ENCODE results near the gene NEAT1.

Gene NEAT1

GRCh38 chr11:65452806-65453490 is 30.4 kb downstream of the NEAT1 start:
- H4K20me1 ChIP-seq (ENCODE audit: insufficient read depth) = no peaks in the 10 kb centered on the region
- no peaks in the 10 kb centered on the region for H3K79me2 ChIP-seq (ENCODE audit: insufficient read depth, low read depth)
- no peak overlapping the region for H3K4me2 ChIP-seq
- no peak overlapping the region for H2AFZ ChIP-seq (ENCODE audit: low read depth)
- no peak overlapping the region for H3K9ac ChIP-seq
- H3K27ac ChIP-seq = no peak overlapping the region
- no peak for TF ChIP-seq CTCF (conservative IDR thresholded peaks at IDR 0.05; ENCODE audit: low read depth, low read length)
- no peak overlapping the region for H3K4me3 ChIP-seq (IDR thresholded peaks at IDR 0.05; ENCODE audit: insufficient read depth, low read depth, low read length)
- no peaks in the 10 kb centered on the region for H3K27me3 ChIP-seq (ENCODE audit: insufficient read depth, low read depth)
- no peaks in the 10 kb centered on the region for H3K36me3 ChIP-seq (ENCODE audit: insufficient read depth)
- peaks cover 11% of the 10 kb centered on the region for H3K4me1 ChIP-seq (ENCODE audit: low read depth, poor library complexity, severe bottlenecking)

GRCh38 chr11:65454311-65454695 is 31.7 kb downstream of the NEAT1 start:
- Histone ChIP-seq H3K4me1 (ENCODE audit: low read depth, poor library complexity, severe bottlenecking) (no peaks in the 10 kb centered on the region), H3K27me3 (ENCODE audit: insufficient read depth, low read depth) (no peaks in the 10 kb centered on the region), H3K4me2 (peak overlapping the region; percentile 90), H3K36me3 (ENCODE audit: insufficient read depth) (no peaks in the 10 kb centered on the region), H3K9ac (0 out of 2 replicates have a peak overlapping the region, but pooled peaks have one; percentile 43), H2AFZ (ENCODE audit: low read depth) (peak overlapping the region; percentile 89; the same call in 1 of the 2 replicates), H4K20me1 (ENCODE audit: insufficient read depth) (no peaks in the 10 kb centered on the region), H3K4me3 (IDR thresholded peaks at IDR 0.05; ENCODE audit: insufficient read depth, low read depth, low read length) (no peak overlapping the region), H3K27ac (no peak overlapping the region), H3K79me2 (ENCODE audit: insufficient read depth, low read depth) (no peaks in the 10 kb centered on the region)
- TF ChIP-seq CTCF (conservative IDR thresholded peaks at IDR 0.05; ENCODE audit: low read depth, low read length) = no peak

- Histone ChIP-seq H3K36me3 (ENCODE audit: insufficient read depth) (no peaks in the 10 kb centered on the region), H3K27ac (0 out of 2 replicates have a peak overlapping the region, but pooled peaks have one; percentile 4), H3K4me2 (peak overlapping the region; percentile 90), H3K9ac (peak overlapping the region; percentile 43; the same call in 1 of the 2 replicates), H3K4me1 (ENCODE audit: low read depth, poor library complexity, severe bottlenecking) (no peaks in the 10 kb centered on the region), H3K79me2 (ENCODE audit: insufficient read depth, low read depth) (no peaks in the 10 kb centered on the region), H3K27me3 (ENCODE audit: insufficient read depth, low read depth) (no peaks in the 10 kb centered on the region), H3K4me3 (IDR thresholded peaks at IDR 0.05; ENCODE audit: insufficient read depth, low read depth, low read length) (no peak overlapping the region), H4K20me1 (ENCODE audit: insufficient read depth) (no peaks in the 10 kb centered on the region), H2AFZ (ENCODE audit: low read depth) (peak overlapping the region; percentile 89)
- TF ChIP-seq CTCF (conservative IDR thresholded peaks at IDR 0.05; ENCODE audit: low read depth, low read length) = no peak
Measured at GRCh38 chr11:65454696-65455456, 32.3 kb downstream of the NEAT1 start.

GRCh38 chr11:65456418-65456817 is 33.8 kb downstream of the NEAT1 start:
- Histone ChIP-seq H3K9ac (no peak overlapping the region), H3K27ac (no peak overlapping the region), H3K4me1 (ENCODE audit: low read depth, poor library complexity, severe bottlenecking) (no peaks in the 10 kb centered on the region), H2AFZ (ENCODE audit: low read depth) (no peak overlapping the region), H3K4me2 (no peak overlapping the region; the same call in 1 of the 2 replicates), H3K4me3 (IDR thresholded peaks at IDR 0.05; ENCODE audit: insufficient read depth, low read depth, low read length) (no peak overlapping the region), H3K27me3 (ENCODE audit: insufficient read depth, low read depth) (no peaks in the 10 kb centered on the region), H3K79me2 (ENCODE audit: insufficient read depth, low read depth) (no peaks in the 10 kb centered on the region), H3K36me3 (ENCODE audit: insufficient read depth) (no peaks in the 10 kb centered on the region), H4K20me1 (ENCODE audit: insufficient read depth) (no peaks in the 10 kb centered on the region)
- TF ChIP-seq CTCF (conservative IDR thresholded peaks at IDR 0.05; ENCODE audit: low read depth, low read length) = no peak
